HG02885 (cell line): ENCODE measurements around the gene DYNC1I1.

Source experiments
- ATAC-seq: cut with Tn5 transposase; IDR thresholded peaks from one replicate; pipeline ENCODE4 v1.9.1; 2021; ENCODE audit warnings: mild to moderate bottlenecking; ENCODE audit not compliant: unreplicated experiment, poor library complexity

Gene DYNC1I1

DNA sequence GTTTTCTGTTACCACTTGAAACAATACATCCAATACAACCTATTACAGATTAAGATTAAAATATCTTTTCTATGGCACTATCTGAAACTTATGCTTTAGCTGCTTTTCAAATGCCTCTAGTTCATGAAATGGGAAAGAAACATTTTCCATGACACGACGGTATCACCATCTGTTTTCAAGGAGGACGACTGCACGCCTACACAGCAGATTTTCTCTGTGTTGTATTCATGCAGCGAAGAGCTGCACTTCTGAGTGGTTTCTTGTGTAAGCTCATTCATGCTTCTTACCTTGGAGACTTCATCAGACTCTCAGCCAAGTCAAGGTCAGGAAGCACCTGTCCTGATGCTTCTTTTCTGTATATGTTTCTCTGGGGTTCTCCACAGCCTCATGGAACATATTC, 179.2 kb downstream of the DYNC1I1 start:
- ATAC-seq = no peak

DNA sequence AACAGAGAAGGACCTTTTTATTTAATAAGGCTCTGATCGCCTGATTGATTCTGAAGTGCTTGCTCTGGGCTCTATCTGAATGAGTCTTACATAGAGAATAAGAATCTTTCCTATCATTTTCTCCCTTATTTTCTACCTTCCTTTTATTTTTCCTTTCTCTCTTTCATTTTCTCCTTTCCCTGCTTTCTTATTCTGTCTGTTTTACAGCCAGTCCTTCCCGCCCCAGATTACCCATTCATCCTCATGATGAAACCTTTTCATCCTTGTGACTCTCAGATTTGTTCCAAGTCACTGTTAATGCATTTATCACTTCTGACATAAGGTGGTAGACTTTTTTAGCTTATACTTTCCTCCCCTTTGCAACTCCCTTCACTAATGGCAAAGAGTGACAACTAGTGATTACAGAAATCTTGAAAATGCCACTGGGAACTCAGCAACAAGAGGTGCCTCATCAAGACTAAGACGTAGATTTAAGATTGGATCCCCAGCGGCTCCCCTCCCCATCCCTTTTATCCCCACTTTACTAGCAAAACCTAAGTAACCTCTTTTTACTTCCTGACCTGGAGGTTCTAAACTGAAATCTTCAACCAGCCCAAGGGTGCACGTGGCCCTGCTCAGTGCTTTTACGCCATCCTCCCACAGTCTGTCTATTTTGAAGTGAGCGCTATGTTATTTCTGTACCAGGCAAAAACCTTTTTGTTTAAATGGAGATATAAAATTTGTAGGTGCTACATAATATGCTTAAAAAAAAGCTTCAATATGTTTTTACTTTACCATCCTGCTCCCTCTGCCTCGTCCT, 179.8 kb downstream of the DYNC1I1 start:
- ATAC-seq = no peak

DNA sequence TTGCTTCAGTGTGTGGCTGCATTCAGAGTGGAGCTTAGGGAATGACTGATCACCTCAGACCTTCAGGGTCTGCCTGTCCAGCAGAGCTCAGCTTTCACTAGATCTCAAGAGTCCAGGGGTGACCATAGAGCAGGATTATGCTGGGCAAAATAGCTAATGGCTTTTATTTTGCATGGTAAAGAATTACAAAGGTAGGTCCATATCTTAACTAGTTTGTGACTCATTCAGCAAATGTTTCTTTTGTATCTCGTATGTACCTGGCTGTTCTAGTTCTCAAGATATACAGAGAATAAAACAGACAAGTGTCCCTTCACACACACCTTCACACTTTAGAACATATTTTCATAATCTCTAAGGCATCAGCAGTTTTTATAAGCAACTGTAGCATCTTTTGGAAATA, 180.5 kb downstream of the DYNC1I1 start:
- ATAC-seq = no peak

DNA sequence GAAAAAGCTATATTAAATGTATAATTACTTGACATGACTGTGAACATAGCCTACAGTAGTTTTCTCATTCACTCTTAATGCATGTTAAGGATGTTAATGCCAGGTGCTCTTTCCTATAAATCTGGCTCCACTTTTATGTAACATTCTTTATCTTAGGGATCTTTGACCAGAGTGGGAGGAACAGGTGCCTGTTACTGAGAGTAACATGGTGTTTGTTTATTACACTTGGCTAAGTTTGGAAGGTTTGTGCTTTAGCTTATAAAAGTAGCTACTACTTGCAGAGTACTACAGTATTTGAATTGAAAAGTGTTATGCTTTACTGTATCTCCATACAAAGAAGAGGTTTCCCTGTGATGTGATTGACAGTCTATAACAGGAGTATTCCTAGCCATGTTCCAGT, 183.4 kb downstream of the DYNC1I1 start:
- no peak for ATAC-seq

DNA sequence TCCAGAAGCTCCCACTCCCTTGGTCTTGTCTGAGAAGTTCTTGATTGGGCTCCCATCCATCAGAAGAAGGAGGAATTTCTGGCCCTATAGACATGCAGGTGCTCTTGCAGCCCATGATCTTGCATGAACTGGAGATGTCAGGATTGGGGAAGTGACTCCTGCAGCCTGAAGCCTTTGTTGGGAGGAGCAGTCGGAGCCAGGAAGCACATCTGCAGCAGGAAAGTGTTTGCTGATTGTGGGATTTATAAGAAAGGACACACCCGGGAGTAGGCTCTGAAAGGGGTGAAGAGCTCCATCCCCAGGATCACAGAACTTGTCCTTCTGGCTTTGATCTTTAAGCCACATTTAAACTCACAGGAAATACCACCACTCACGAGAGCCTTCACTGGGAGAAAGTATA, 185.2 kb downstream of the DYNC1I1 start:
- no peak for ATAC-seq

DNA sequence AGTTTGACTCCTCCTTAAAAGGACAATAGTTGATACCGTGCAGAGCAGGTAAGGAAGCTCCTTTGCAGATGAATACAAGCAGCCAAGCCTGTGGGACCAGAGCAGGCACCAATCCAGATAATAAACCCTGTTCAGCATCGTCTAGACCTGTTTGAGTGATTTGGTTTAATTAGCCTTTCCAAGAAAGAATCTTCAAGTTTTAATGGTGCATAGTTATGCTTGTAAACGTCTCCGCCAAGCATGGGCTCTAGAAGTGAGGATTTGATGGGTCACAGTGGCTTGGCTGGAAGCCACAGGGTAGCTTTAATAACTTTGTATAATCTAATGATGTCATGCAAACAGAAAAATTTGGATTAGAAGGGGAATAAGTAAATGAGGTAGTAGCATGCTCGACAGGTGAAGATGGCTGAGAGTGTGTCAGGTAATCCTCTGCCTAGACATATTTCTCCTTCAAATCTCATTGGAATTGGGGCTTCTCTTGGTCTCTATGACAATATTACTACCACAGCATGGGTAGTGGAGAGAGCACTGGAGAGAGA, 188.4 kb downstream of the DYNC1I1 start:
- ATAC-seq = no peak

DNA sequence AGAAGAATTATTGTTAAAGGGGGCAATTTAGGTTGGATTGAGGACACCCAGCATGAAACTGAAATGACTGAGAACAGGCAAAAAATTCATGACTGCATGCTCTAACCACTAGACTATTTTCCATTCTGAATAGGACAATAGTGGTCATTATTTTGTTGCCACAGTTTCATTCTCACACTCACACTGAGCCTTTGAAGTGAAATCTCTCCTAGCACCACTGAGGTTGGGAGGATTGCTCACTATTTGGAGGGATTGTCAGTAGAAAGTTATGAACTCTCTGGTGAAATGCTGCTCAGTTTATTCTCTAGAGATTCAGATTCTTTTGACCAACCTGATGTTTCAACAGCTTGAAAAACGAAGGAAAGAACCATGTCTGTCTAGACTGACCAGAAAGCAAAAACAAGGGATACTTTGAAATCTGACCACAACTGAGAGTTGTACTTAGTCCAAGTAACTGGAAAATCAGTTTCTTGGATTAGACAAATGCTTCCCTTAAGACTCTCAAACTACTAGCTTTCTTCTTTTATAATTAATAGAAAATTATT, 191.2 kb downstream of the DYNC1I1 start:
- ATAC-seq = no peak

DNA sequence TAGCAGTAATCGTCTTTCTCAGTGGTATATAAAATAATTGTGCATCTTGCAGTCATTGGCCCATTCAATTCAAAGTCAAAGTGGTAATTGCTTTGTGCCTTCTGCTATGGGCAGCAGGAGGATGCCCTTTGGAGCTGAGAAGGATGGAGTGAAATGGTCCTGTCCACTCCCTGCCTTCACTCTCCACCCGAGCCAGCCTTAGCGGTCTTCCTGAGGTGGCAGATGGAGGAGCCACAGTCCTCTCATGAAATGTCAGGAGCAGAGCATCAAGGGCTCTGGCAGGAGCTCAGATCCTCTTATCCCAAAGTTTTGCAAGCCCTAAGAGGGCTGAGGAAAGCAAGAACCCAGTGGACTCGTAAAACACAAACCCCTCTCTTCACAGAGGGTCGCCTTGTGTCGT, 199.4 kb downstream of the DYNC1I1 start:
- no peak for ATAC-seq

DNA sequence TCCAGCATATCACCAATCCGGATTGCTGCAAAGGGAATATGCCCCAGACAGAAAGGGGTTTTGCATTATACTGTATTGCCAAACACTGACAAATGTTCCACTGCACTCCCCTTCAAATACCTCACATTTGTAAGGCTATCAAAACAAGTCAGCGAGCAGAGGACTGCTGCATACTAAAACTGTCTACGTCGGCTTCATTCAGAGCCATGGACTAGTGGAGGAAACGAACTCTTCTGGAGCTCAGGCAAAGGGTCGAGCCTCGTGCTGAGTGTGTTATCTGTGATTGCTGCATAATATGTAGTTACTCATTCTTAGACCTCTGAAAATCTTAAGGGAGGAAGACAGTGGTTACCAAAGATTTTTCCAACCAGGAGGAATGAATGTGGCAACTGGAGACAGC, 200.2 kb downstream of the DYNC1I1 start:
- ATAC-seq = no peak

DNA sequence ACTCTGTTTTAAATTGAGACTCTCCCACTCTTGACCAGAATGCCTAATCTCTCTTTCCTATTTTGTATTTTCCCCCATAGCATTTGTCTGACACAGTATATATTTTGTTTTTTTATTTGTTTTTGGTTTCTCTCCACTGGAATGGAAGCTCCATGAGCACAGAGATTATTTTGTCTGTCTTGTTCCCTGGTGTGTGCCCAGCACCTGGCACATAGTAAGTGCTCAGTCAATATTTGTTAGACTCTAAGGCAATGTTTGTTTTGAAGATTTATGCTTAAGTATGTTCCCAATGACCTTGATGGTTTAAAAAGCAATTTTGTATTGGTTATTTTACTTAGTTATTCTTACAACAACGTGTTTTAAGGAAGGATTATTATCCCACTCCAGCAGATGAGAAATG, 201.8 kb downstream of the DYNC1I1 start:
- no peak for ATAC-seq

DNA sequence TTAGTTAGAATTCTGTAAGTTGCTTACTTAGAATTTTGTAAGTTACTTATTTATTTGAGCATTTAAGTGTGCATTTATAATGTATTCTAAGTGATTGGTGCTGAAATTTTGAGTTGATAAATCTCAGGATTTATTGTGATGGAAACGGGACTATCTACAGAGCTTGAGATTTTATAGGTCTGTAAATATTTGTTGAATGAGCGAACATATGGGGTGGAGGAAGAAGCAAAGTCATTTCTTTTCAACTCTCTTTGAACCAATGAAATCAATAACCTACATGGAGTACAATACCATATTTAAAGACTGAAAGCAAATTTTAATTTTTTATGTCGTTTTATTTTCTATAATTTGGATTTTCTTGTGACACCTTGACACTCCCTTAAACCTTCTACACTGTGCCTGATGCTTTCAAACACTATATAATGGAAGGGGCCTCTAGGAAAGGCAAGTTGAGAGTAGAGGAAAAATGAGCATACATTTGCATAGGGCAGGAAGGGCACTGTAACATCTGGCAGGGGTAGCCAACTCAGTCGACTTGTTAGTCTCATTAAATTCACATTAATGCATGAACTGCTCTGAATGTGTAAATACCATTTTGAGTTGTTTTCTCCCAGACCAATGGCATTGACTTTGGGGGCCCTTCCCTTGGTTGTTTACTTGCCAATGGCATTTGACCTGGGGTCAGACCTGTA, 204.2 kb downstream of the DYNC1I1 start:
- ATAC-seq = no peak

DNA sequence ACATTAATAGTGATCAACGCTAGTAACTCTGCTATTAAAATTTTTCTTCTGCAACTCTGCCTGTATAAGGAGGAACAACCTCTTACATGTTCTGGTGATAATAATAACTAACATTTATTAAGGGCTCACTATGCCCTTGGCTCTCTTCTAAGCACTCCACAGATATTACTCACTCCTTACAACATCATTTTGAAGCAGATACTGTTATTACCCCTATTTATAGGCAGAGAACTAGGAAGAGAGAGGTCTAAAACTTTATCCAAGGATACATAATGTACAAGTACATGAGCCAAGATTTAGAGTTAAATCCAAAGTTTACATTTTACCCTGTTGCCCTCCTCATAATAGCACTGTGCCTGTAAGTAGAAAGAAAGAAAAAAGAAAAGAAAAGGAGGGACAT, 205.6 kb downstream of the DYNC1I1 start:
- ATAC-seq = no peak

DNA sequence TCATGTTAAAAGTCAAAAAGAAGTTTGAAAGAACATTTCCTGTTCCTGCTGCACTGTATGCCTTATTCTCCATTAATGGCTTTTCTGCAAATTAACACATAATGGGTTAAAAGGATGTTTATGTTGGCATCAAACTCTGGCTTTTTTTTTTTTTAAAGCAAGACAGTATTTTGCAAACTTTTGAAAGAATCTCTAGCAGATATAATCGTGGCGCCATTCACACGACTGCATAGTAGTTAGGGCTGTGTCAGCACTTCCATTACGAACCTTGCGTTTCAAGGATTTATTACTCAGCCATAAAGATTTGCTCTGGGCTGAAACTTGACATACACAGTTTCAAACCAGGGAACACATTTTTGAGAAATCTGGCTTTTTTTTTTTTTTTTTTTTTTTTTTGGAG, 207.8 kb downstream of the DYNC1I1 start:
- ATAC-seq = no peak

DNA sequence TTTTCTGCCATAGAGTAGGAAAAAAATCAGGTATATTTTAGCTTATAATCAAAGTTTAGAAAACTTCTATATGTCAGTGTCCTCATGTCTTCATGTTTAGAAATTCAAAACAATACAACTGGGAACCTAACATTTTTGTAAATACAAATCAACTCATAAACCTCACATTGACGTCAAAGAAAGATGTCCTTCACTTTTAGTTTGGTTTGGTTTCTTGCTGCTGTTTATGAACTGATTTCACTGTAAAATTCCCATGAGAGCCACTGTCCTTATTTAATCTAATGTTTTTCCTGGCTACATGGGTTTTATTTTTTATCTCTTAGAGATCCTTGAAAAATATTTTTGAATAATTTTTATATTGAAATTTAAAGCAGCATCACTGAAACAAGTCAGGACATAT, 208.4 kb downstream of the DYNC1I1 start:
- ATAC-seq = no peak

DNA sequence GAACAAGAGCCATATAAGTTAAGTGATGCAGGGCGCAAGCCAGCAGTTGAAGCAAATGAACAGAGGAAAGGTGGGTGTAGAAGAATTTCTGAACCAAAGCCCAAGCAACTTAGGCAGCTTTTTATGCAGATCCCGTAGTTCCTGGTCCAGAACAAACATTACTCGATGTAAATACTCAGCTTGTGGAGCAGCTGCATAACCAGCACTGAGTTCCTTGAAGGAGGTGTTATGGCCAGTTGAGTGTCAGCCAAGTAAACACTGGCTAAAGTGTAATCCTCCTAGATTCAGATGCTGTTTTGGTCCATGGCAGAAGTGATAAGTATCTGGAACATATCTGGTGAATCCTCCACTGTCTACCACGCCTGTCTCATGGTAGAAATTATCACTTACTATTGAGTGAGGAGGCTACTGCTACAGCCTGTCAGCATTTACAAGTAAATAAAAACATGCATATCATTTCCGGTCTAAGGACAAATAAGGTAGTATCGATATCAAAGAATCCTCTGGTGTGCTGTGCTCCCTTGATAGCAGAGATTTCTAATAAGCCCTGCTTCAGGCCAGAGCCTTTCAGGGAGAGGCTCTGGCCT, 213.9 kb downstream of the DYNC1I1 start:
- no peak for ATAC-seq

DNA sequence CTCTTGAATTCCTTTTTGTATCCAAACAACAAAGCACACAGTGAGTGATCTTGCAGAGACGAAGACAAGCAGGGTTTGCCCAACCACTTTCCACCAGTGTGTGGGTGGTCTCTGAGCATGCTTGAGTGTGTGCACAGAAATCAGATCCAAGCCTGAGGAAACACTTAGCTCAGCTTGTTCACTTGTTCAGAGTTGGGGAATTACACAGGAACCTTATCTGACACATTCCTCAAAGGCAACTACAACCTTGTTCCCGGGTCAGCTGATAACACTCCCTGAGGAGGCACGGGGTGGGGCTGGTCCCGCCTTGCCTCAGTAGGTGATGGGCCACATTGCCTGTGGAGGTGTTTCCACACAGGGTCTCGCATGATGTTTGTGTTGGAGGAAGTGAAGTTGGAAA, 216.9 kb downstream of the DYNC1I1 start:
- no peak for ATAC-seq

DNA sequence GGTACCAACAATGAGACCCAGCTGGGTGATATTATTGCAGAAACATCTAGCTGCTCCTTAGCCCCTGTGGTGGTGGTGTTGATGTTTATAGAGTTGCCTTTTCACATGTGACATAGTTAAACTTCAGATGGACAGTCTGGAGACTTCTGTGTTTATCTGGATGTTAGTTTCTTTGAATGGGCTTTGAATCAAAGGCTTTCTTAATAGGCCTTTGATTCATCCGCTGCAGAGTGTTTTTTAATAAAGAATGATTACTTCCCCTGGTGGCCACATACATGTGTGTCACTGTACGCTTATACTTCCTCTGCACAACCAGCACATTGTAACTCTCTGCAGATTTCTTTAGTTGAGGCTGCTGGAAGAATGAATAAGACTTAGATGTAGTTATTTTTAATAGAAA, 221.0 kb downstream of the DYNC1I1 start:
- ATAC-seq = no peak

DNA sequence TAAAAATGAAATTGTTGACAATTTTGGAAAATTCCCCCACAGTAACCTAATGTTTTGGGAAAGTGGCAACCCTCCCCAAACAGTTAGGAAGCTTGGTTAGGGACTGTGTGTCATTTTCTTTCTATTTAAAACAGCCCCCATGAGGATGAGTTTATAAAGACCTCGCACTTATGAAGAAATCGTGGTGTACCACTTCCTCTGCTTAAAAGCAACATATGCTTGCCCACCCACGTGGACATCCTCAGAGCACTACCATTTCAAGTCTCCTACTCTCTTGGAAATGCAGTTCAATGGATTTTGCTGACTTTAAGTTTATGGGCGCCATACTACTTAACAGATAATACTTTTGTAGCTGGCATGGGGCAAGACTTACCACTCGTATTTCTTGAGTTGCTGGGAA, 223.8 kb downstream of the DYNC1I1 start:
- ATAC-seq = no peak

DNA sequence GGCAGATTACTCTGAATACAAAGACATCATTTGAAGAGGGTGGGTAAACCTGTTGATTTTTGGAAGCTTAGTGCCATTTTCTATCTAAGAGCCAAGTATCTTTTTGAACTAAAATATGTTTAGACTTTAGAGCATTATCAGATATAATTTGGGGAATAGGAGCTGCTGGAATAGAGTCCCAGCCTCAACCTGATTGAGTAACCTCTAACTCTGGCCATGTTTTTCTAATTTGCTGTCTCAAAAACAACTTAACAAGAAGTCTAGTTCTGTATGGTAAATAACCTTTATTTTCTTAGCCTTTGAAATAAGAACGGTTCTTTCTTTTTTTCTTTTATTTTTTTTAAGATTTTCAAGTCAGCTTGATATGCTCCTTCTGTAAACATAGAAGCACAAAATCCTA, 224.5 kb downstream of the DYNC1I1 start:
- ATAC-seq = no peak

DNA sequence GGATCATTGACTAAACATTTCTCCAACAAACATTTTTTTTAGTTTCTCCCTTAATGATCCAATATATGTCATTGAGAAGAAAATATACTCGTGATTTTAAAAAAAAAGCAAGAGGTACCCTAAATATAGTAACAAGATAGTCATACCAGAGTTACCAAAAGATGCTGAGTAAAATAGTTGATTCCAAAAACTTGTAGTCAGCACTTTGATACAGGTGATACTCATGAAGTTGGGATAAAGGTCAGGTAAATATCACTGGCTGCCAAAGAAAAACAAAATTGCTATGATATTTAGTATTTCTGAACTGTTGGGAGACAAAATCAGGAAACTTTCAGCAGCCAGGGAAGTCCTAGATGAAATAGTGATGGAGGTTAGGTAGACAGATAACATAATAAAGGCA, 225.3 kb downstream of the DYNC1I1 start:
- no peak for ATAC-seq

DNA sequence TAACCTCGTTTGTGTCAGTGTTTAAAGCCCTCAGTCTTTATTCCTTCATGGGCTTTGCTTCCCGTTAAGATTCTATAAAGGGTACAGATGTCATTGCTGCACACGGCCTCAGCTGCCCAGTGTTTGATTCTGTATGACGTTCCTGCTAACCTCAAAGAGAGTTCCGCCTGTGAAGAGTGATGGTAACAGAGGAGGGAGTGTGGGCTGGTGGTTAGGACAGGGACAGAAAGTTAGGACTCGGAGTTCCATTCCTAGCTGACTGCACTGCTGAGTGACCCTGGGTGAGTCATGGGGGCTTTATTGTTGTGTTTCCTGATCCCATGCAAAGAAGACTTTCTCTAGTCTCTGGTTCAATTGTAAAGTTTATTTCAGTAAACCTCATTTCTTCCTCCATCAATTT, 227.1 kb downstream of the DYNC1I1 start:
- no peak for ATAC-seq
